HepG2 (cell line): Measurements from ENCODE around the gene TRIM7. TPM values are rescaled to one million over a fixed set of nuclear protein-coding genes. Genes with fewer than 3 reads are reported as not detected.

ENCODE experiments used
- CCAR2 ChIP-seq: fragments of 200-400 bp; formaldehyde crosslinking; optimal IDR thresholded peaks from 2 replicates; pipeline ENCODE3; 2018; ENCODE audit warnings: low read depth, mild to moderate bottlenecking, low read length, moderate library complexity
- GMEB2 ChIP-seq: IDR thresholded peaks from 2 replicates; pipeline ENCODE4 v1.6.1; 2016; ENCODE audit warnings: missing biosample characterization, missing genetic modification reagents, low read depth
- JUNB ChIP-seq: sonication (generic); formaldehyde crosslinking; IDR thresholded peaks from 2 replicates; pipeline ENCODE4 v1.8.0; 2022; ENCODE audit warnings: missing genetic modification reagents, mild to moderate bottlenecking, borderline replicate concordance
- MXI1 ChIP-seq: IDR thresholded peaks from 3 replicates; pipeline ENCODE4 v1.6.1; 2012; ENCODE audit warnings: low read depth, low read length, inconsistent platforms, borderline replicate concordance
- RBM22 ChIP-seq: fragments of 200-400 bp; formaldehyde crosslinking; optimal IDR thresholded peaks from 2 replicates; pipeline ENCODE3; 2017; ENCODE audit warnings: mild to moderate bottlenecking, low read length, moderate library complexity
- RNF219 ChIP-seq: sonication (generic); formaldehyde crosslinking; IDR thresholded peaks from 2 replicates; pipeline ENCODE4 v1.5.0; 2020; ENCODE audit warnings: mild to moderate bottlenecking, missing genetic modification reagents
- TEAD3 ChIP-seq: optimal IDR thresholded peaks from 2 replicates; pipeline ENCODE3; 2016; ENCODE audit warnings: borderline replicate concordance
- ZBTB8A ChIP-seq: sonication (generic); formaldehyde crosslinking; IDR thresholded peaks from 2 replicates; pipeline ENCODE4 v1.4.0; 2020; ENCODE audit warnings: mild to moderate bottlenecking, low read depth, missing genetic modification reagents, borderline replicate concordance
- ZFP90 ChIP-seq: sonication (generic); formaldehyde crosslinking; IDR thresholded peaks from 2 replicates; pipeline ENCODE4 v1.8.0; 2022; ENCODE audit warnings: missing genetic modification reagents, mild to moderate bottlenecking, inconsistent platforms, borderline replicate concordance
- ZMYM4 ChIP-seq: sonication (generic); formaldehyde crosslinking; IDR thresholded peaks from 2 replicates; pipeline ENCODE4 v1.8.1; 2023; ENCODE audit warnings: mild to moderate bottlenecking, missing genetic modification reagents
- ZNF142 ChIP-seq: sonication (generic); formaldehyde crosslinking; IDR thresholded peaks from 2 replicates; pipeline ENCODE4 v1.4.0; 2020; ENCODE audit warnings: missing genetic modification reagents
- ZNF333 ChIP-seq: sonication (generic); formaldehyde crosslinking; IDR thresholded peaks from 2 replicates; pipeline ENCODE4 v1.4.0; 2020; ENCODE audit warnings: mild to moderate bottlenecking, missing genetic modification reagents, borderline replicate concordance
- ZNF354B ChIP-seq: sonication (generic); formaldehyde crosslinking; IDR thresholded peaks from 2 replicates; pipeline ENCODE4 v1.8.0; 2022; ENCODE audit warnings: mild to moderate bottlenecking, missing genetic modification reagents
- ZNF574 ChIP-seq: sonication (generic); formaldehyde crosslinking; IDR thresholded peaks from 2 replicates; pipeline ENCODE4 v1.4.0; 2020; ENCODE audit warnings: missing genetic modification reagents
- ZNF746 ChIP-seq: sonication (generic); formaldehyde crosslinking; IDR thresholded peaks from 2 replicates; pipeline ENCODE4 v1.8.0; 2022; ENCODE audit warnings: mild to moderate bottlenecking, missing genetic modification reagents
- ZNF850 ChIP-seq: sonication (generic); formaldehyde crosslinking; conservative IDR thresholded peaks from 2 replicates; pipeline ENCODE4 v1.9.0; 2021; ENCODE audit warnings: mild to moderate bottlenecking, missing genetic modification reagents
- ZSCAN22 ChIP-seq: sonication (generic); formaldehyde crosslinking; IDR thresholded peaks from 2 replicates; pipeline ENCODE4 v1.4.0; 2020; ENCODE audit warnings: mild to moderate bottlenecking, missing genetic modification reagents
- polyA plus RNA-seq, 8 experiments: library from polyadenylated mRNA; depleted of rRNA in 3 of 8; stranded (reverse) in 7 of 8; unstranded in 1 of 8; fragments of >200 nt; fragmentation: Illumina TruSeq in 4 of 8; extraction: Trizol in 4 of 8; gene quantifications; 2 replicates each; pipeline versions ENCODE4 v1.2.1 to v1.2.3, GENCODE V29; 2011 to 2016; ENCODE audit warnings: low read depth in 4 of 8, missing spikeins in 1 of 8, mixed read lengths in 1 of 8; ENCODE audit not compliant: insufficient read depth in 1 of 8
- total RNA-seq, 5 experiments: library from RNA; depleted of rRNA; stranded (reverse); fragments of >200 nt; fragmentation: Illumina TruSeq; extraction: Trizol; gene quantifications; 2 replicates each; pipeline ENCODE4 v1.2.3, GENCODE V29; 2016; ENCODE audit warnings: low read depth in 1 of 5

Gene TRIM7
- total and polyA plus RNA-seq, 2 of the 13 experiments (the other 11 are each of a cell fraction or from before 2014, with no cell fraction given): 0.13 TPM; not detected in 1

GRCh38 chr5:181223058-181223728, 18.2 kb upstream of the TRIM7 start, which contains the start of gene TRIM41 (continued):
- TF ChIP-seq ZSCAN22: no peak; the same call in 1 of the 2 replicates
- TF ChIP-seq ZNF354B: no peak
- no peak for TF ChIP-seq ZBTB8A
- TF ChIP-seq ZNF333 (CRISPR knock-in tag): peak; percentile 83; the same call in 1 of the 2 replicates
- peak; percentile 59; the same call in 1 of the 3 replicates for TF ChIP-seq MXI1
- TF ChIP-seq RNF219 (CRISPR knock-in tag): no peak
- TF ChIP-seq CCAR2: no peak
- TF ChIP-seq TEAD3: peak; percentile 62
- TF ChIP-seq GMEB2 (CRISPR knock-in tag): no peak
- no peak for TF ChIP-seq ZMYM4 (CRISPR knock-in tag)
- TF ChIP-seq ZNF574 (CRISPR knock-in tag): peak; percentile 99
- no peak for TF ChIP-seq JUNB (CRISPR knock-in tag)
- peak; percentile 8 for TF ChIP-seq RBM22
- no peak for TF ChIP-seq ZFP90 (CRISPR knock-in tag)
- no peak for TF ChIP-seq ZNF850 (CRISPR knock-in tag)
- TF ChIP-seq ZNF746: peak; percentile 44; the same call in 1 of the 2 replicates
- peak; percentile 61; the same call in 1 of the 2 replicates for TF ChIP-seq ZNF142 (CRISPR knock-in tag)
